ENCODE data around the gene TSKU. TPM values are rescaled to one million over a fixed set of nuclear protein-coding genes. Genes with fewer than 3 reads are reported as not detected.

TSKU gene
- total RNA-seq, 1 donor from 2014 or later = 57.9 TPM

DNA sequence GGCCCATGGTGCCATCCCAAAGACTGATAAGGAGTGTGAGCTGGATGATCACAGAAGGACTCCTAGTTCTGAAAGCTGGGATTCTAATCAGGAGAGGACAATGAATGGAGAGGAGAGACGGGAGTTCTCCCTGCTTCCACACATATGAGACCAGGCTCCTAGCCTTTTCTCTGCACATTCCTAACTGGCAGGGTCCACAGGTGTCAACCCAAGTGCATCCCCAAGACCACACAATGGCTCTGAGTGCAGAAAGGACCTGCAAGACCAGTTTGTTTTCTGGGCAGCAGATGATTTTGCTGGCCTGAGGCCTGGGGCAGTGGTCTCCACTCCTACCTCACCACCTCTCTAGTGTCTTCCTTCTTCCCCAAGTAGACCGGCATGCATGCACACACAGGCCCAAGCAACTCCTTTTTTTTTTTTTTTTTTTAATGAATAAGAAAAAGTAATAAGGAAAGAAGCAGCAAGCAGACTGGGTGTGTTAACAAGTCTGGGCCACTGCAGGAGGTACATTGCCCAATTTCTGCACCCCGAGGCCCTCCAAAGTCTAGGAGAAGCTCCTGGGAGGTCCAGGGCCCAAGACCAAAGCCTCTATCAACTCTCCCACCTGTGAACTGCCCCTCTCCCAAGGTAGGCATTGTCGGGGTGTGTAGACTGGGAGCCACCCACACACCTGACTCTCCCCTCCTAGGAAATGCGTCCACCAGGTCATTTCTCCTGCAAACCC lies 1.2 kb upstream of the TSKU start:
- H3K9me3 ChIP-seq (ENCODE audit: insufficient read depth, low read depth, low read length) = peaks cover 2% of the 10 kb centered on the region
- FAIRE-seq = no peak
- peaks cover 15% of the 10 kb centered on the region for H3K4me1 ChIP-seq (ENCODE audit: insufficient read depth, low read length)
- no peak for DNase-seq (ENCODE audit: low read depth)
- TF ChIP-seq, protein P1, sequence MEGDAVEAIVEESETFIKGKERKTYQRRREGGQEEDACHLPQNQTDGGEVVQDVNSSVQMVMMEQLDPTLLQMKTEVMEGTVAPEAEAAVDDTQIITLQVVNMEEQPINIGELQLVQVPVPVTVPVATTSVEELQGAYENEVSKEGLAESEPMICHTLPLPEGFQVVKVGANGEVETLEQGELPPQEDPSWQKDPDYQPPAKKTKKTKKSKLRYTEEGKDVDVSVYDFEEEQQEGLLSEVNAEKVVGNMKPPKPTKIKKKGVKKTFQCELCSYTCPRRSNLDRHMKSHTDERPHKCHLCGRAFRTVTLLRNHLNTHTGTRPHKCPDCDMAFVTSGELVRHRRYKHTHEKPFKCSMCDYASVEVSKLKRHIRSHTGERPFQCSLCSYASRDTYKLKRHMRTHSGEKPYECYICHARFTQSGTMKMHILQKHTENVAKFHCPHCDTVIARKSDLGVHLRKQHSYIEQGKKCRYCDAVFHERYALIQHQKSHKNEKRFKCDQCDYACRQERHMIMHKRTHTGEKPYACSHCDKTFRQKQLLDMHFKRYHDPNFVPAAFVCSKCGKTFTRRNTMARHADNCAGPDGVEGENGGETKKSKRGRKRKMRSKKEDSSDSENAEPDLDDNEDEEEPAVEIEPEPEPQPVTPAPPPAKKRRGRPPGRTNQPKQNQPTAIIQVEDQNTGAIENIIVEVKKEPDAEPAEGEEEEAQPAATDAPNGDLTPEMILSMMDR (IDR thresholded peaks at IDR 0.05; ENCODE audit: insufficient read depth, low read depth, low read length) = no peak
- TF ChIP-seq EZH2 (IDR thresholded peaks at IDR 0.05; ENCODE audit: insufficient read depth, low read length) = no peak
- H4K20me1 ChIP-seq (ENCODE audit: insufficient read depth, low read length) = peaks cover 25% of the 10 kb centered on the region
- peak overlapping the region; percentile 94 for H3K4me2 ChIP-seq (ENCODE audit: low read length)
- H2AFZ ChIP-seq (ENCODE audit: low read depth, low read length) = no peak overlapping the region
- no peaks in the 10 kb centered on the region for H3K27me3 ChIP-seq (ENCODE audit: insufficient read depth, low read length)
- H3K79me2 ChIP-seq (ENCODE audit: insufficient read depth, low read length) = peaks cover 36% of the 10 kb centered on the region
- H3K9me3 Mint-ChIP-seq (ENCODE audit: unreplicated experiment) = peaks cover 18% of the 10 kb centered on the region
- peak overlapping the region; percentile 91 for H3K4me3 Mint-ChIP-seq (ENCODE audit: unreplicated experiment)
- H3K27me3 Mint-ChIP-seq (ENCODE audit: low read depth, unreplicated experiment) = peaks cover 6% of the 10 kb centered on the region
- peak overlapping the region; percentile 94 for H3K4me3 ChIP-seq (ENCODE audit: insufficient read depth, low read depth, low read length)
- H3K27ac Mint-ChIP-seq (ENCODE audit: unreplicated experiment) = peak overlapping the region; percentile 98
- H3K36me3 ChIP-seq (ENCODE audit: insufficient read depth, low read length) = no peaks in the 10 kb centered on the region
- peaks cover 20% of the 10 kb centered on the region for H3K36me3 Mint-ChIP-seq (ENCODE audit: low read depth, unreplicated experiment)
- no peak overlapping the region for H3K27ac ChIP-seq (ENCODE audit: low read depth, low read length)
- H3K4me1 Mint-ChIP-seq (ENCODE audit: low read depth, unreplicated experiment) = peaks cover 23% of the 10 kb centered on the region
- peak overlapping the region; percentile 98 for H3K9ac ChIP-seq (ENCODE audit: low read length)

DNA sequence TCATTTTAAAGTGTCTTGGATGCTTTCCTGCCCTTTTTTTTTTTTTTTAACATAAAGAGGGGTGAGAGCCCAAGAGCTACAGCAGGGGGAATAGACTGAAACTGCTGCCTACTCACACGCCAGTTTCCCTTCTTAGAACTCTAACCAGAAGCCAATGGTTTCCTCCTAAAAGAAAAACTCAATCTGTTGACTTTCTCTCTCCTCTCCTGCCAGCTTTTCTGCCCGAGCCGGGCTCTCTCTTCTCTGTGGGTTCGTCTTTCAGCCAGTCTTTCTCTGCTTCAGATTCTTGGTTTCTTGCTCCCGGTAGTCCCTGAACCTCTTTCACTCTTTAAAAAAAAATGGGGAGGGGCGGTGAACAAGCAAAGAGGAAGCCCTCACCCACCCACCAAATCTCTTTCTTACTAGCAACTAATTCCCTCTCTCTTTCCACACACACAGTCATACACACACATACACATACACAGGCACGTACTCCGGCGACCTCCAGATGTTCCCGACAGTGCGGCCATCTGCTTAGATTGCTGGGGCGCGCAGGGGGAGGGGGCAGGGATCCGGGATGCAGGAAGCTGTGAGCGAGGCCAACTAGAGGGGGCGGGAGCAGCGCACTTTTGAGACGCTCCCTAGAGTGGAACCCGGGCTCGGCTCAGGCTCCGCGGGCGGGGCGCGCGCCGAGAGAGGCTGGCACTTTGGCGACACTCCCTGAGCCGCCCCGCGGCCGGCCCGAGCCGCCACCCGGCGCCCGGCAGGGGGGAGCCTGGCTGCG lies 444 bp upstream of the TSKU start:
- peaks cover 6% of the 10 kb centered on the region for H3K27me3 Mint-ChIP-seq (ENCODE audit: low read depth, unreplicated experiment)
- Histone ChIP-seq H3K79me2 (ENCODE audit: insufficient read depth, low read length) (peaks cover 43% of the 10 kb centered on the region), H3K4me3 (ENCODE audit: insufficient read depth, low read depth, low read length) (peak overlapping the region; percentile 94), H3K9ac (ENCODE audit: low read length) (peak overlapping the region; percentile 98), H4K20me1 (ENCODE audit: insufficient read depth, low read length) (peaks cover 32% of the 10 kb centered on the region), H3K4me1 (ENCODE audit: insufficient read depth, low read length) (peaks cover 15% of the 10 kb centered on the region), H3K9me3 (ENCODE audit: insufficient read depth, low read depth, low read length) (no peaks in the 10 kb centered on the region), H3K36me3 (ENCODE audit: insufficient read depth, low read length) (no peaks in the 10 kb centered on the region), H3K4me2 (ENCODE audit: low read length) (peak overlapping the region; percentile 94), H3K27me3 (ENCODE audit: insufficient read depth, low read length) (no peaks in the 10 kb centered on the region), H2AFZ (ENCODE audit: low read depth, low read length) (peak overlapping the region; percentile 96), H3K27ac (ENCODE audit: low read depth, low read length) (peak overlapping the region; percentile 85)
- peaks cover 19% of the 10 kb centered on the region for H3K36me3 Mint-ChIP-seq (ENCODE audit: low read depth, unreplicated experiment)
- H3K4me1 Mint-ChIP-seq (ENCODE audit: low read depth, unreplicated experiment) = peaks cover 30% of the 10 kb centered on the region
- peak; percentile 95 for DNase-seq (ENCODE audit: low read depth)
- no peak for FAIRE-seq
- H3K27ac Mint-ChIP-seq (ENCODE audit: unreplicated experiment) = peak overlapping the region; percentile 98
- peak overlapping the region; percentile 91 for H3K4me3 Mint-ChIP-seq (ENCODE audit: unreplicated experiment)
- no peak for TF ChIP-seq EZH2 (IDR thresholded peaks at IDR 0.05; ENCODE audit: insufficient read depth, low read length)
- TF ChIP-seq, protein P1 (IDR thresholded peaks at IDR 0.05; ENCODE audit: insufficient read depth, low read depth, low read length) = no peak
- peaks cover 11% of the 10 kb centered on the region for H3K9me3 Mint-ChIP-seq (ENCODE audit: unreplicated experiment)
